ENCODE measurements around the gene DNAH2. TPM values are rescaled to one million over a fixed set of nuclear protein-coding genes. Genes with fewer than 3 reads are reported as not detected.

DNAH2 gene
- total and polyA plus RNA-seq, 2 of the 13 experiments (the other 11 are each of a cell fraction or from before 2014, with no cell fraction given): not detected

DNA sequence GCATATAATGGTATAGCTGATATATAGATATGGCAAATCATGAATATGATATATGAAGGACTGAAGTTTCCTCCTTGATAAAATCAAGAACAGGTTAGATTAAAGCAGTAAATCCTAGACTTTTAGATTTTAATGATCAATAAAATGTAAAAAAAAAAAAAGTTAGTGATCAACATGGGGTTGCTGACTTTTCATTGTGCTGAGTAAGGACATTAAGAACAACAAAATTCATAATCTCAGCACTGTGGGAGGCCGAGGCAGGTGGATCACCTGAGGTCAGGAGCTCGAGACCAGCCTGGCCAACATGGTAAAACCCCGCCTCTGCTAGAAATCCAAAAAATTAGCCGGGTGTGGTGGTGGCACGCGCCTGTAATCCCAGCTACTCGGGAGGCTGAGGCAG lies 160.7 kb downstream of the DNAH2 start:
- WGBS (ENCODE audit: low lambda C conversion rate): 90% methylated on average over 7 of the region's 7 CpGs
- H3K27me3 ChIP-seq (ENCODE audit: control insufficient read depth in 1 of 2, insufficient read depth in 2 of 2, low read length in 2 of 2): peaks cover 1 to 5% of the 10 kb centered on the region in 2 experiments; a peak in 1 of 5 replicates
- DNase-seq (ENCODE audit: low spot score) (no peak), FAIRE-seq (no peak), ATAC-seq (no peak)
- CTCF ChIA-PET (ENCODE audit: low intra/inter-chr PET ratio, low total read pairs): no interaction called here
- no peaks in the 10 kb centered on the region for H4K20me1 ChIP-seq (ENCODE audit: insufficient read depth, low read length)
- no peak overlapping the region for H3K4me3 ChIP-seq (replicated peaks in 1 of 3; ENCODE audit: insufficient read depth in 1 of 3, low read depth in 2 of 3, low read length in 3 of 3)
- TF ChIP-seq RXRB (CRISPR knock-in tag; IDR thresholded peaks at IDR 0.05; ENCODE audit: borderline replicate concordance) (no peak), MAFK (conservative IDR thresholded peaks at IDR 0.05 in 1 of 2, IDR thresholded peaks at IDR 0.05 in 1 of 2; ENCODE audit: low read length in 2 of 2) (peak; percentile 6 to 58; a peak in 2 of 4 replicates), DPF2 (CRISPR knock-in tag; IDR thresholded peaks at IDR 0.05; ENCODE audit: borderline replicate concordance, low read depth) (no peak), ZNF451 (CRISPR knock-in tag; IDR thresholded peaks at IDR 0.05) (no peak), ZBTB8A (CRISPR knock-in tag; IDR thresholded peaks at IDR 0.05; ENCODE audit: borderline replicate concordance, low read depth) (no peak), HMGA1 (CRISPR knock-in tag; conservative IDR thresholded peaks at IDR 0.05) (no peak), NR3C1 (CRISPR knock-in tag; IDR thresholded peaks at IDR 0.05) (no peak), MAFF (IDR thresholded peaks at IDR 0.05; ENCODE audit: low read depth, low read length) (0 out of 2 replicates have a peak, but pooled peaks have one; percentile 17)
- TF ChIP-seq, protein P1, sequence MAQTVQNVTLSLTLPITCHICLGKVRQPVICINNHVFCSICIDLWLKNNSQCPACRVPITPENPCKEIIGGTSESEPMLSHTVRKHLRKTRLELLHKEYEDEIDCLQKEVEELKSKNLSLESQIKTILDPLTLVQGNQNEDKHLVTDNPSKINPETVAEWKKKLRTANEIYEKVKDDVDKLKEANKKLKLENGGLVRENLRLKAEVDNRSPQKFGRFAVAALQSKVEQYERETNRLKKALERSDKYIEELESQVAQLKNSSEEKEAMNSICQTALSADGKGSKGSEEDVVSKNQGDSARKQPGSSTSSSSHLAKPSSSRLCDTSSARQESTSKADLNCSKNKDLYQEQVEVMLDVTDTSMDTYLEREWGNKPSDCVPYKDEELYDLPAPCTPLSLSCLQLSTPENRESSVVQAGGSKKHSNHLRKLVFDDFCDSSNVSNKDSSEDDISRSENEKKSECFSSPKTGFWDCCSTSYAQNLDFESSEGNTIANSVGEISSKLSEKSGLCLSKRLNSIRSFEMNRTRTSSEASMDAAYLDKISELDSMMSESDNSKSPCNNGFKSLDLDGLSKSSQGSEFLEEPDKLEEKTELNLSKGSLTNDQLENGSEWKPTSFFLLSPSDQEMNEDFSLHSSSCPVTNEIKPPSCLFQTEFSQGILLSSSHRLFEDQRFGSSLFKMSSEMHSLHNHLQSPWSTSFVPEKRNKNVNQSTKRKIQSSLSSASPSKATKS (CRISPR knock-in tag; IDR thresholded peaks at IDR 0.05): no peak
- TF ChIP-seq, protein P2, sequence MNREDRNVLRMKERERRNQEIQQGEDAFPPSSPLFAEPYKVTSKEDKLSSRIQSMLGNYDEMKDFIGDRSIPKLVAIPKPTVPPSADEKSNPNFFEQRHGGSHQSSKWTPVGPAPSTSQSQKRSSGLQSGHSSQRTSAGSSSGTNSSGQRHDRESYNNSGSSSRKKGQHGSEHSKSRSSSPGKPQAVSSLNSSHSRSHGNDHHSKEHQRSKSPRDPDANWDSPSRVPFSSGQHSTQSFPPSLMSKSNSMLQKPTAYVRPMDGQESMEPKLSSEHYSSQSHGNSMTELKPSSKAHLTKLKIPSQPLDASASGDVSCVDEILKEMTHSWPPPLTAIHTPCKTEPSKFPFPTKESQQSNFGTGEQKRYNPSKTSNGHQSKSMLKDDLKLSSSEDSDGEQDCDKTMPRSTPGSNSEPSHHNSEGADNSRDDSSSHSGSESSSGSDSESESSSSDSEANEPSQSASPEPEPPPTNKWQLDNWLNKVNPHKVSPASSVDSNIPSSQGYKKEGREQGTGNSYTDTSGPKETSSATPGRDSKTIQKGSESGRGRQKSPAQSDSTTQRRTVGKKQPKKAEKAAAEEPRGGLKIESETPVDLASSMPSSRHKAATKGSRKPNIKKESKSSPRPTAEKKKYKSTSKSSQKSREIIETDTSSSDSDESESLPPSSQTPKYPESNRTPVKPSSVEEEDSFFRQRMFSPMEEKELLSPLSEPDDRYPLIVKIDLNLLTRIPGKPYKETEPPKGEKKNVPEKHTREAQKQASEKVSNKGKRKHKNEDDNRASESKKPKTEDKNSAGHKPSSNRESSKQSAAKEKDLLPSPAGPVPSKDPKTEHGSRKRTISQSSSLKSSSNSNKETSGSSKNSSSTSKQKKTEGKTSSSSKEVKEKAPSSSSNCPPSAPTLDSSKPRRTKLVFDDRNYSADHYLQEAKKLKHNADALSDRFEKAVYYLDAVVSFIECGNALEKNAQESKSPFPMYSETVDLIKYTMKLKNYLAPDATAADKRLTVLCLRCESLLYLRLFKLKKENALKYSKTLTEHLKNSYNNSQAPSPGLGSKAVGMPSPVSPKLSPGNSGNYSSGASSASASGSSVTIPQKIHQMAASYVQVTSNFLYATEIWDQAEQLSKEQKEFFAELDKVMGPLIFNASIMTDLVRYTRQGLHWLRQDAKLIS (CRISPR knock-in tag; IDR thresholded peaks at IDR 0.05): no peak
- TF ChIP-seq, protein P3, sequence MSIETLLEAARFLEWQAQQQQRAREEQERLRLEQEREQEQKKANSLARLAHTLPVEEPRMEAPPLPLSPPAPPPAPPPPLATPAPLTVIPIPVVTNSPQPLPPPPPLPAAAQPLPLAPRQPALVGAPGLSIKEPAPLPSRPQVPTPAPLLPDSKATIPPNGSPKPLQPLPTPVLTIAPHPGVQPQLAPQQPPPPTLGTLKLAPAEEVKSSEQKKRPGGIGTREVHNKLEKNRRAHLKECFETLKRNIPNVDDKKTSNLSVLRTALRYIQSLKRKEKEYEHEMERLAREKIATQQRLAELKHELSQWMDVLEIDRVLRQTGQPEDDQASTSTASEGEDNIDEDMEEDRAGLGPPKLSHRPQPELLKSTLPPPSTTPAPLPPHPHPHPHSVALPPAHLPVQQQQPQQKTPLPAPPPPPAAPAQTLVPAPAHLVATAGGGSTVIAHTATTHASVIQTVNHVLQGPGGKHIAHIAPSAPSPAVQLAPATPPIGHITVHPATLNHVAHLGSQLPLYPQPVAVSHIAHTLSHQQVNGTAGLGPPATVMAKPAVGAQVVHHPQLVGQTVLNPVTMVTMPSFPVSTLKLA (IDR thresholded peaks at IDR 0.05): no peak
- TF ChIP-seq, protein P4, sequence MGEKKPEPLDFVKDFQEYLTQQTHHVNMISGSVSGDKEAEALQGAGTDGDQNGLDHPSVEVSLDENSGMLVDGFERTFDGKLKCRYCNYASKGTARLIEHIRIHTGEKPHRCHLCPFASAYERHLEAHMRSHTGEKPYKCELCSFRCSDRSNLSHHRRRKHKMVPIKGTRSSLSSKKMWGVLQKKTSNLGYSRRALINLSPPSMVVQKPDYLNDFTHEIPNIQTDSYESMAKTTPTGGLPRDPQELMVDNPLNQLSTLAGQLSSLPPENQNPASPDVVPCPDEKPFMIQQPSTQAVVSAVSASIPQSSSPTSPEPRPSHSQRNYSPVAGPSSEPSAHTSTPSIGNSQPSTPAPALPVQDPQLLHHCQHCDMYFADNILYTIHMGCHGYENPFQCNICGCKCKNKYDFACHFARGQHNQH (CRISPR knock-in tag; IDR thresholded peaks at IDR 0.05): no peak
- no TSS peak for BruUV-seq (replicated peaks)
- no peak overlapping the region for H2AFZ ChIP-seq (ENCODE audit: low read length)
- H3K36me3 ChIP-seq (replicated peaks in 1 of 2; ENCODE audit: control insufficient read depth in 1 of 2, insufficient read depth in 2 of 2, low read length in 2 of 2): no peaks in the 10 kb centered on the region
- H3K9me3 ChIP-seq (ENCODE audit: low read length): no peaks in the 10 kb centered on the region
- H3K79me2 ChIP-seq (ENCODE audit: insufficient read depth, low read length): no peaks in the 10 kb centered on the region
- no peak overlapping the region for H3K4me2 ChIP-seq (ENCODE audit: low read depth, low read length)
- H3K4me1 ChIP-seq (ENCODE audit: insufficient read depth, low read length): peaks cover 21% of the 10 kb centered on the region
- in situ Hi-C loops (cut with HindIII; ENCODE audit: extremely low pct_ligation_motif_present, low pct_unique_long_range_greater_than_20kb) (no loop called here), intact Hi-C loops (cut with micrococcal nuclease; ENCODE audit: unreplicated experiment) (no loop called here)
- POLR2A ChIA-PET: no interaction called here
- H3K27ac ChIP-seq (ENCODE audit: extremely low read length, insufficient read depth, low read length): no peak overlapping the region
- H3K9ac ChIP-seq (ENCODE audit: insufficient read depth, low read depth, low read length): no peak overlapping the region
